HEK293 (cell line): Measurements from ENCODE around the gene CELF4.

Experiments
- BCL11A ChIP-seq: fragments of 450-650 bp; formaldehyde crosslinking; IDR thresholded peaks from 2 replicates; pipeline ENCODE4 v1.5.1; 2016; ENCODE audit warnings: low read depth, missing biosample characterization, missing genetic modification characterization
- CTCF ChIP-seq: fragments of 450-650 bp; formaldehyde crosslinking; IDR thresholded peaks from 2 replicates; pipeline ENCODE4 v1.5.1; 2016; ENCODE audit warnings: missing biosample characterization, missing genetic modification characterization
- HOXA7 ChIP-seq: sonication (generic); formaldehyde crosslinking; IDR thresholded peaks from 2 replicates; pipeline ENCODE4 v1.8.1; 2022; ENCODE audit warnings: missing genetic modification reagents, borderline replicate concordance
- KLF16 ChIP-seq: fragments of 450-650 bp; formaldehyde crosslinking; IDR thresholded peaks from 2 replicates; pipeline ENCODE4 v1.5.1; 2017; ENCODE audit warnings: missing biosample characterization, missing genetic modification characterization
- ZBTB26 ChIP-seq: fragments of 450-650 bp; formaldehyde crosslinking; optimal IDR thresholded peaks from 2 replicates; pipeline ENCODE3; 2016; ENCODE audit warnings: missing biosample characterization, mild to moderate bottlenecking, missing genetic modification characterization
- ZNF10 ChIP-seq: fragments of 450-650 bp; formaldehyde crosslinking; IDR thresholded peaks from 2 replicates; pipeline ENCODE4 v1.5.1; 2017; ENCODE audit warnings: missing biosample characterization, missing genetic modification characterization
- ZNF26 ChIP-seq: fragments of 450-650 bp; formaldehyde crosslinking; IDR thresholded peaks from 2 replicates; pipeline ENCODE4 v1.5.1; 2016; ENCODE audit warnings: missing biosample characterization, missing genetic modification characterization
- ZNF335 ChIP-seq: fragments of 450-650 bp; formaldehyde crosslinking; conservative IDR thresholded peaks from 2 replicates; pipeline ENCODE4 v1.5.1; 2016; ENCODE audit warnings: missing biosample characterization, missing genetic modification characterization

- TF ChIP-seq CTCF (tag by site-specific recombination), result no peak
- no peak for TF ChIP-seq HOXA7 (CRISPR knock-in tag)
- TF ChIP-seq ZNF10 (tag by site-specific recombination), result no peak
- no peak for TF ChIP-seq BCL11A
- TF ChIP-seq ZNF26, result no peak
- no peak for TF ChIP-seq ZNF335
- no peak for TF ChIP-seq ZBTB26 (tag by site-specific recombination)
- no peak for TF ChIP-seq KLF16
Observed at GRCh38 chr18:37419866-37420265, 145.7 kb downstream of the CELF4 start.
